HL-60 (cell line): ENCODE data around the gene GPR33.

Experiments
- DNase-seq, 2 experiments: peaks; one replicate each; pipeline ENCODE4 v3.0.0-alpha.2; 2010 to 2020; ENCODE audit warnings: low read depth in 1 of 2, low spot score in 1 of 2
- H3K27ac ChIP-seq: fragments of 250-450 bp; sonication (Bioruptor Pico); replicated peaks from 2 replicates; pipeline ENCODE4 v1.5.1; 2020; ENCODE audit warnings: mild to moderate bottlenecking, moderate library complexity
- H3K27me3 ChIP-seq: fragments of 250-450 bp; sonication (Bioruptor Pico); 2 replicates; pipeline ENCODE4 v1.5.1; 2021; ENCODE audit warnings: mild to moderate bottlenecking, moderate library complexity; ENCODE audit not compliant: insufficient read depth, poor library complexity, severe bottlenecking
- H3K4me3 ChIP-seq: replicated peaks from 2 replicates; pipeline ENCODE4 v1.5.1; 2011; ENCODE audit warnings: mild to moderate bottlenecking, control low read depth, low read length; ENCODE audit not compliant: insufficient read depth
- GABPA ChIP-seq: IDR thresholded peaks from 2 replicates; pipeline ENCODE4 v1.6.1; 2012; ENCODE audit warnings: low read depth
- POLR2AphosphoS5 ChIP-seq: IDR thresholded peaks from 2 replicates; pipeline ENCODE4 v1.6.1; 2012; ENCODE audit warnings: low read depth
- SPI1 ChIP-seq: IDR thresholded peaks from 2 replicates; pipeline ENCODE4 v1.6.1; 2012; ENCODE audit warnings: low read depth, mild to moderate bottlenecking, borderline replicate concordance
- TF ChIP-seq, protein P1 (sequence below): IDR thresholded peaks from one replicate; pipeline ENCODE4 v1.5.1; 2011; ENCODE audit warnings: low read length, control low read depth, inconsistent platforms; ENCODE audit not compliant: insufficient read depth
- TF ChIP-seq, protein P2 (sequence below): IDR thresholded peaks from 2 replicates; pipeline ENCODE4 v1.6.1; 2012; ENCODE audit warnings: low read depth; ENCODE audit not compliant: insufficient replicate concordance

The GPR33 gene

DNA sequence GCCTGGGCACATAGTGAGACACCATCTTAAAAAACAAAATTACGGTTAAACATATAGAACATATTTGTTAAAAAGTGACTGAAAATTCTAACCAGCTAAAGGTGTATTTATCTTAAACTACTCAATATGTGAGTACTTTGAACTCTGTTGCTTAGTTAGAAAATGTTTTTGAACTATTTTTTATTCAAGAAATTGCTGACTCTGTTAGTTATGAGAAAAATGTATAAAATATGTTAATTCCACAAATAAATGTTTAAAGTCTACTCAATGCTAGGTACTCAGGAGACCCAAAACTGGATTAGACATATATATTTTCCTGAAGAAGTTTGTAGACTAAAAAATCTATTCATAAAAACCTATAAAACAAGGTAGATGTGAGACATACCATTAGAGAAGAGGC lies 23.0 kb upstream of the GPR33 start:
- no peaks in the 10 kb centered on the region for H3K27me3 ChIP-seq
- no peak for DNase-seq
- H3K27ac ChIP-seq = no peak overlapping the region
- no peak overlapping the region for H3K4me3 ChIP-seq
- TF ChIP-seq POLR2AphosphoS5 (no peak), SPI1 (no peak)

DNA sequence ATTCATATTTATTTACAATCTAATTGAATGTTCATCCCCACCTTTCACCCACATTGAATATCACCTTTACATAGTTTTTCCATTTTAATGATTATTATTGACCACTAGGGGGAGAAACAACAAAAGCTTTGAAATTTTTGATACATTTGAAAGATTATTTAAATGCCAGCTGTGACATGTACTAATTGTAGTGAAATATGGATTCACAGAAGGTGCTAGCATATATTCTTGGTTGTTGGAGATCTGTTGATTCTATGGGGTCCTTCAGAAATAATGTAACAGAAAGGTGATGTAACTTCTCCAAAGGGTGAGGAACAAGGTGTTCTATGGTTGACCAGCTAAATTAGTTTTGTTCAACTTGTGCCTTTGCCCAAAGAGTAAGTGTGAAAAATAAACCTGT lies 22.4 kb upstream of the GPR33 start:
- Histone ChIP-seq H3K27me3 (no peaks in the 10 kb centered on the region), H3K4me3 (no peak overlapping the region), H3K27ac (no peak overlapping the region)
- TF ChIP-seq SPI1 = no peak
- no peak for TF ChIP-seq POLR2AphosphoS5
- TF ChIP-seq GABPA = no peak
- TF ChIP-seq, protein P1, sequence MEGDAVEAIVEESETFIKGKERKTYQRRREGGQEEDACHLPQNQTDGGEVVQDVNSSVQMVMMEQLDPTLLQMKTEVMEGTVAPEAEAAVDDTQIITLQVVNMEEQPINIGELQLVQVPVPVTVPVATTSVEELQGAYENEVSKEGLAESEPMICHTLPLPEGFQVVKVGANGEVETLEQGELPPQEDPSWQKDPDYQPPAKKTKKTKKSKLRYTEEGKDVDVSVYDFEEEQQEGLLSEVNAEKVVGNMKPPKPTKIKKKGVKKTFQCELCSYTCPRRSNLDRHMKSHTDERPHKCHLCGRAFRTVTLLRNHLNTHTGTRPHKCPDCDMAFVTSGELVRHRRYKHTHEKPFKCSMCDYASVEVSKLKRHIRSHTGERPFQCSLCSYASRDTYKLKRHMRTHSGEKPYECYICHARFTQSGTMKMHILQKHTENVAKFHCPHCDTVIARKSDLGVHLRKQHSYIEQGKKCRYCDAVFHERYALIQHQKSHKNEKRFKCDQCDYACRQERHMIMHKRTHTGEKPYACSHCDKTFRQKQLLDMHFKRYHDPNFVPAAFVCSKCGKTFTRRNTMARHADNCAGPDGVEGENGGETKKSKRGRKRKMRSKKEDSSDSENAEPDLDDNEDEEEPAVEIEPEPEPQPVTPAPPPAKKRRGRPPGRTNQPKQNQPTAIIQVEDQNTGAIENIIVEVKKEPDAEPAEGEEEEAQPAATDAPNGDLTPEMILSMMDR = no peak
- TF ChIP-seq, protein P2, sequence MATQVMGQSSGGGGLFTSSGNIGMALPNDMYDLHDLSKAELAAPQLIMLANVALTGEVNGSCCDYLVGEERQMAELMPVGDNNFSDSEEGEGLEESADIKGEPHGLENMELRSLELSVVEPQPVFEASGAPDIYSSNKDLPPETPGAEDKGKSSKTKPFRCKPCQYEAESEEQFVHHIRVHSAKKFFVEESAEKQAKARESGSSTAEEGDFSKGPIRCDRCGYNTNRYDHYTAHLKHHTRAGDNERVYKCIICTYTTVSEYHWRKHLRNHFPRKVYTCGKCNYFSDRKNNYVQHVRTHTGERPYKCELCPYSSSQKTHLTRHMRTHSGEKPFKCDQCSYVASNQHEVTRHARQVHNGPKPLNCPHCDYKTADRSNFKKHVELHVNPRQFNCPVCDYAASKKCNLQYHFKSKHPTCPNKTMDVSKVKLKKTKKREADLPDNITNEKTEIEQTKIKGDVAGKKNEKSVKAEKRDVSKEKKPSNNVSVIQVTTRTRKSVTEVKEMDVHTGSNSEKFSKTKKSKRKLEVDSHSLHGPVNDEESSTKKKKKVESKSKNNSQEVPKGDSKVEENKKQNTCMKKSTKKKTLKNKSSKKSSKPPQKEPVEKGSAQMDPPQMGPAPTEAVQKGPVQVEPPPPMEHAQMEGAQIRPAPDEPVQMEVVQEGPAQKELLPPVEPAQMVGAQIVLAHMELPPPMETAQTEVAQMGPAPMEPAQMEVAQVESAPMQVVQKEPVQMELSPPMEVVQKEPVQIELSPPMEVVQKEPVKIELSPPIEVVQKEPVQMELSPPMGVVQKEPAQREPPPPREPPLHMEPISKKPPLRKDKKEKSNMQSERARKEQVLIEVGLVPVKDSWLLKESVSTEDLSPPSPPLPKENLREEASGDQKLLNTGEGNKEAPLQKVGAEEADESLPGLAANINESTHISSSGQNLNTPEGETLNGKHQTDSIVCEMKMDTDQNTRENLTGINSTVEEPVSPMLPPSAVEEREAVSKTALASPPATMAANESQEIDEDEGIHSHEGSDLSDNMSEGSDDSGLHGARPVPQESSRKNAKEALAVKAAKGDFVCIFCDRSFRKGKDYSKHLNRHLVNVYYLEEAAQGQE = no peak
- DNase-seq = no peak

DNA sequence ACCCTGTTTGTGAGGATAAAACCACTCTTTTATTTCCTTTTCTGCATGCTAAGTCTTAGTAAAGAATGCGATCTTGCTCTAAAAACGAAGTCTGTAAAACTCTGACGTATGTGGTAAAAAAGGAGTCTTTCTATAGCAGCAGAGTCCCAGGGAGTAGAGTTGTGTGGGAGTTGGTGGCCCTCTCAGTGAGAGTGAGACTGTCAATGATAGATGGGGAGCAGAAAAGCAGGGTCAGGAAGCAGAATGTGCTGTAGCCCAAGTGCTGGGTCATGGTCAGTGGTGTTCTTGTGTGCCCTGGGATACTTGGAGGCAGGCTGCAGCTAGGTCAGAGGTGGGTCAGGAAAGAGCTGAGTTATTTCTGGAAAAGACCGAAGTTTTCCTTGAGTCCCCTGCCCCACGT lies 20.3 kb upstream of the GPR33 start:
- DNase-seq = no peak
- H3K27ac ChIP-seq = no peak overlapping the region
- no peaks in the 10 kb centered on the region for H3K27me3 ChIP-seq
- H3K4me3 ChIP-seq = no peak overlapping the region
- TF ChIP-seq, protein P1 = no peak
- TF ChIP-seq SPI1 (no peak), POLR2AphosphoS5 (no peak)

DNA sequence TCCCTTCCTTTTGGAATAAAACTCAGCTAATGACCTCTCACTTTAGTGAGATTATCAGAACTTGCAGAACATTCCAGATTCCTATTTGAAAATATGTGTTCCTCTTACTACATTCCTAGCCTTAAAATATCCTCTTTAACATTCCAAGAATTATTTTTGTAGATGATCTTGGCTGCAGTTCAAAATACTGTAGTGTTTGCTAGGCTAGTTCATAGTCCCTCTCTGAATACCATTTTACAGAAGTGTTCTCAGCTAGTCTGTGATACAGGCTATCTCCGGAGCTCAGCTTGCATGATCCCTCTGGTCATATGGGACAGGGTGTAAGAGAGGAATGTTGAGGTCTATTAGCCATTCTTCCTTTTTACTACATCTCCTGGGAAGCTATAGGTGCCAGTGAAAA lies 17.6 kb upstream of the GPR33 start:
- DNase-seq = no peak
- no peaks in the 10 kb centered on the region for H3K27me3 ChIP-seq
- H3K27ac ChIP-seq = no peak overlapping the region
- TF ChIP-seq, protein P2 = no peak
- TF ChIP-seq GABPA = no peak
- TF ChIP-seq, protein P1 = no peak
- TF ChIP-seq SPI1 = no peak
- TF ChIP-seq POLR2AphosphoS5 = no peak
- no peak overlapping the region for H3K4me3 ChIP-seq
